ENCODE results near the gene CHN1.

The CHN1 gene

GRCh38 chr2:174773215-174773614 is 232.0 kb downstream of the CHN1 start:
- DNase-seq (ENCODE audit: low read depth), result no peak
- H3K4me3 ChIP-seq (ENCODE audit: control insufficient read depth, low read depth, low read length), result no peak overlapping the region
- TF ChIP-seq, protein P1, sequence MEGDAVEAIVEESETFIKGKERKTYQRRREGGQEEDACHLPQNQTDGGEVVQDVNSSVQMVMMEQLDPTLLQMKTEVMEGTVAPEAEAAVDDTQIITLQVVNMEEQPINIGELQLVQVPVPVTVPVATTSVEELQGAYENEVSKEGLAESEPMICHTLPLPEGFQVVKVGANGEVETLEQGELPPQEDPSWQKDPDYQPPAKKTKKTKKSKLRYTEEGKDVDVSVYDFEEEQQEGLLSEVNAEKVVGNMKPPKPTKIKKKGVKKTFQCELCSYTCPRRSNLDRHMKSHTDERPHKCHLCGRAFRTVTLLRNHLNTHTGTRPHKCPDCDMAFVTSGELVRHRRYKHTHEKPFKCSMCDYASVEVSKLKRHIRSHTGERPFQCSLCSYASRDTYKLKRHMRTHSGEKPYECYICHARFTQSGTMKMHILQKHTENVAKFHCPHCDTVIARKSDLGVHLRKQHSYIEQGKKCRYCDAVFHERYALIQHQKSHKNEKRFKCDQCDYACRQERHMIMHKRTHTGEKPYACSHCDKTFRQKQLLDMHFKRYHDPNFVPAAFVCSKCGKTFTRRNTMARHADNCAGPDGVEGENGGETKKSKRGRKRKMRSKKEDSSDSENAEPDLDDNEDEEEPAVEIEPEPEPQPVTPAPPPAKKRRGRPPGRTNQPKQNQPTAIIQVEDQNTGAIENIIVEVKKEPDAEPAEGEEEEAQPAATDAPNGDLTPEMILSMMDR (conservative IDR thresholded peaks at IDR 0.05; ENCODE audit: control insufficient read depth, insufficient read depth, low read depth, low read length), result no peak

DNA sequence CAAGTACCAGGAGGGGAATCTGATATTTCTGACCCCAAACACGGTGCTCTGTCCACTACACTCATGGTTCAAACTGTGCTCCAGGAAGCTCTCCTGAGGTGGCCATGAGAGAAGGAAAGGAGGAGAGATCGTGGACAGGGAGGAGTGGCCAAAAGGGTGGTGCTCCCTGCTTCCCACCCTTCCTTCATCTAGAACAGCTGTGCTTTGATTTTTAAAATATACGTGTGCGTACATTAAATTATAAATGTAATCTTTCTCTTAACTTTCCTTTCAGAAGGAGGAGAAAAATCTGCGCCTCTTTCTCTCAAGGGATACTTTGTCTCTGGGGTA is 232.7 kb downstream of the CHN1 start:
- TF ChIP-seq, protein P1 (conservative IDR thresholded peaks at IDR 0.05; ENCODE audit: control insufficient read depth, insufficient read depth, low read depth, low read length), result no peak
- H3K4me3 ChIP-seq (ENCODE audit: control insufficient read depth, low read depth, low read length), result no peak overlapping the region
- no peak for DNase-seq (ENCODE audit: low read depth)

DNA sequence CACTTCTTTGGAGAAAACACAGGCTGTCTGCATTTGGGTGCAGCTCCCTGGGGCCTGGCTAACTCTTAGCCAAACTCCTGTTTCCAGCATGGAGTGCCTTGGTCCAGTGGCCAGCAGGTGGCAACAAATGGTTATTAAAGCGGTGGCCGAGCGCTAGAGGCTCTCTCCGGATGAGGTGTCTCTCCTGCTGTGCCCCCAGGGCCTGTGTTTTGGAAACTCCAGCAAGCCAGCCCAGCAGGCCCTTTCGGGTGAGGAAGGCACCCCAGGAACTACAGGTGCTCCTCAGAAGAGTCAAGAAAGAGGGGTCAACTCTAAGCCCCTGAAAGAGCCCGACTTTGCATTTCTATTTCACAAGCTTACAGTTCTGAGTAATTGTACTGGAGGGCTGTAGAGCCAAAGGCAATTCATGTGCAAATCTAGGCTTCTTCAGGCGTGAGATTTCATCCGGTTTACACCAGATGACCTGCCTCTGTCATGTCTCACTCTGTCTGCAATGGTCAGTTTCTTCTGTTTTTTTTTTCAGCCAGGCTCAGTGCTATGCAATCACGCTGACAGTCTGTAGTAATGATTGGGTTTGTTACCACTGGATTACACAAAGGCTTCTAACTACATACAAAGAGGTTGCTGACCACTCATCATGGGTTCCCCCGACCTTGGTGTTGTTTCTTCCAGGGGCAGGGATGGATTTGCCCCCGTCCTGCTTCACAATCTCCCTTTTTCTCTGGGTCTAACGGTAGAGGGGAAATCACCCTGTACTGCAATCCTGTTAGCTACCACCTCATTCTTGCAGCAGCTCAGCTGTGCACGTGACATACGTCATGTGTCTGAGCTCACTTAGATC is 233.3 kb downstream of the CHN1 start:
- peak; percentile 75 for DNase-seq (ENCODE audit: low read depth)
- no peak overlapping the region for H3K4me3 ChIP-seq (ENCODE audit: control insufficient read depth, low read depth, low read length)
- TF ChIP-seq, protein P1 (conservative IDR thresholded peaks at IDR 0.05; ENCODE audit: control insufficient read depth, insufficient read depth, low read depth, low read length), result peak; percentile 91

DNA sequence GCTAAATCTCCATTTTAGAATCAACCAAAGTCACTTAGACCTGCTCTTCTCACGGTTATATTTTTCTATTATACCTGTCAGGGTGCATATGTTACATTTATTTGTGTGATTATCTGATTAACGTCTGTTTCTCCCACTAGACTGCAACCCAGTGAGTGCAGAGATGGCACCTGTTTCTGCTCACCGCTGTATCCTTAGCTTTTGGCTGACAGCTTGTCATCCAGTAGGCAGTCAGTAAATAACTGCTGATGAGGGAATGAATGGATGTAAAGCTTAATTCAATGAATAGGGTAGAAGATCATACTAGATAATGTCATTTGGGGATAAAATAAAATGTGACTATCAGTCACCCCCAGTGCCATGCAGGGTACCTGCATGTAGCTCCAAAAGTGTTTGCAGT is 234.0 kb downstream of the CHN1 start:
- DNase-seq (ENCODE audit: low read depth), result no peak
- TF ChIP-seq, protein P1 (conservative IDR thresholded peaks at IDR 0.05; ENCODE audit: control insufficient read depth, insufficient read depth, low read depth, low read length), result no peak
- H3K4me3 ChIP-seq (ENCODE audit: control insufficient read depth, low read depth, low read length), result no peak overlapping the region

GRCh38 chr2:174768557-174768956 is 236.6 kb downstream of the CHN1 start:
- H3K4me3 ChIP-seq (ENCODE audit: control insufficient read depth, low read depth, low read length), result no peak overlapping the region
- no peak for DNase-seq (ENCODE audit: low read depth)
- TF ChIP-seq, protein P1 (conservative IDR thresholded peaks at IDR 0.05; ENCODE audit: control insufficient read depth, insufficient read depth, low read depth, low read length), result no peak

GRCh38 chr2:174766271-174766670 is 238.9 kb downstream of the CHN1 start:
- no peak for DNase-seq (ENCODE audit: low read depth)
- no peak overlapping the region for H3K4me3 ChIP-seq (ENCODE audit: control insufficient read depth, low read depth, low read length)
- TF ChIP-seq, protein P1 (conservative IDR thresholded peaks at IDR 0.05; ENCODE audit: control insufficient read depth, insufficient read depth, low read depth, low read length), result no peak
